Measurements from ENCODE around the gene GBX1. TPM values are rescaled to one million over a fixed set of nuclear protein-coding genes. Genes with fewer than 3 reads are reported as not detected.

GBX1 gene
- polyA plus RNA-seq, 1 donor from 2014 or later = not detected

GRCh38 chr7:151128716-151129115, 38.8 kb downstream of the GBX1 start:
- no peak overlapping the region for H3K27ac ChIP-seq (ENCODE audit: low read length)
- no peaks in the 10 kb centered on the region for H3K9me2 ChIP-seq (ENCODE audit: insufficient read depth, low read length)
- H4K20me1 ChIP-seq (ENCODE audit: insufficient read depth) = peaks cover 13% of the 10 kb centered on the region
- no peak overlapping the region for H3K4me2 ChIP-seq (ENCODE audit: low read length)
- H3K36me3 ChIP-seq (ENCODE audit: insufficient read depth, low read length) = no peaks in the 10 kb centered on the region
- H3K9me3 ChIP-seq (ENCODE audit: low read length) = no peaks in the 10 kb centered on the region
- H3F3A ChIP-seq (ENCODE audit: insufficient read depth, low read length, poor library complexity, severe bottlenecking) = peaks cover 4% of the 10 kb centered on the region
- no peak overlapping the region for H3K9ac ChIP-seq (ENCODE audit: low read length)
- no peaks in the 10 kb centered on the region for H3K79me2 ChIP-seq (replicated peaks; ENCODE audit: insufficient read depth, low read length)
- no peak overlapping the region for H2AFZ ChIP-seq (ENCODE audit: low read depth, low read length)
- H3K4me3 ChIP-seq (ENCODE audit: low read length) = no peak overlapping the region
- no peak for TF ChIP-seq MXI1 (conservative IDR thresholded peaks at IDR 0.05; ENCODE audit: poor library complexity, severe bottlenecking)
- TF ChIP-seq EZH2 (IDR thresholded peaks at IDR 0.05; ENCODE audit: borderline replicate concordance, insufficient read depth, low read length, poor library complexity, severe bottlenecking) = no peak
- TF ChIP-seq REST (IDR thresholded peaks at IDR 0.05; ENCODE audit: borderline replicate concordance) = no peak
- TF ChIP-seq POLR2AphosphoS5 (IDR thresholded peaks at IDR 0.05) = no peak
- TF ChIP-seq RAD21 (conservative IDR thresholded peaks at IDR 0.05) = no peak
- no peak for TF ChIP-seq SMC3 (conservative IDR thresholded peaks at IDR 0.05; ENCODE audit: poor library complexity)
- TF ChIP-seq EP300 (conservative IDR thresholded peaks at IDR 0.05; ENCODE audit: poor library complexity, severe bottlenecking) = no peak
- no peak for TF ChIP-seq CTCF (IDR thresholded peaks at IDR 0.05; ENCODE audit: poor library complexity, severe bottlenecking)
- no peak for TF ChIP-seq TAF1 (IDR thresholded peaks at IDR 0.05; ENCODE audit: low read depth)
- no peaks in the 10 kb centered on the region for H3K27me3 ChIP-seq (ENCODE audit: insufficient read depth, low read depth, low read length)

GRCh38 chr7:151128144-151128543, 39.4 kb downstream of the GBX1 start:
- no peaks in the 10 kb centered on the region for H3K9me3 ChIP-seq (ENCODE audit: low read length)
- no peaks in the 10 kb centered on the region for H3K36me3 ChIP-seq (ENCODE audit: insufficient read depth, low read length)
- no peak overlapping the region for H3K4me3 ChIP-seq (ENCODE audit: low read length)
- peaks cover 13% of the 10 kb centered on the region for H4K20me1 ChIP-seq (ENCODE audit: insufficient read depth)
- no peak overlapping the region for H2AFZ ChIP-seq (ENCODE audit: low read depth, low read length)
- no peak overlapping the region for H3K27ac ChIP-seq (ENCODE audit: low read length)
- no peaks in the 10 kb centered on the region for H3K27me3 ChIP-seq (ENCODE audit: insufficient read depth, low read depth, low read length)
- no peaks in the 10 kb centered on the region for H3K79me2 ChIP-seq (replicated peaks; ENCODE audit: insufficient read depth, low read length)
- no peak overlapping the region for H3K9ac ChIP-seq (ENCODE audit: low read length)
- H3F3A ChIP-seq (ENCODE audit: insufficient read depth, low read length, poor library complexity, severe bottlenecking) = peaks cover 4% of the 10 kb centered on the region
- no peaks in the 10 kb centered on the region for H3K9me2 ChIP-seq (ENCODE audit: insufficient read depth, low read length)
- no peak overlapping the region for H3K4me2 ChIP-seq (ENCODE audit: low read length)
- TF ChIP-seq REST (IDR thresholded peaks at IDR 0.05; ENCODE audit: borderline replicate concordance) = no peak
- TF ChIP-seq TAF1 (IDR thresholded peaks at IDR 0.05; ENCODE audit: low read depth) = no peak
- no peak for TF ChIP-seq EZH2 (IDR thresholded peaks at IDR 0.05; ENCODE audit: borderline replicate concordance, insufficient read depth, low read length, poor library complexity, severe bottlenecking)

Measured in neural cell (in vitro differentiated cells).